Fibroblast of the conjunctiva (primary cell): ENCODE measurements around the gene SLCO4A1.

ENCODE experiments used
- DNase-seq: peaks from one replicate; pipeline ENCODE4 v3.0.0-alpha.2; 2010; ENCODE audit warnings: low read depth

The SLCO4A1 gene

DNA sequence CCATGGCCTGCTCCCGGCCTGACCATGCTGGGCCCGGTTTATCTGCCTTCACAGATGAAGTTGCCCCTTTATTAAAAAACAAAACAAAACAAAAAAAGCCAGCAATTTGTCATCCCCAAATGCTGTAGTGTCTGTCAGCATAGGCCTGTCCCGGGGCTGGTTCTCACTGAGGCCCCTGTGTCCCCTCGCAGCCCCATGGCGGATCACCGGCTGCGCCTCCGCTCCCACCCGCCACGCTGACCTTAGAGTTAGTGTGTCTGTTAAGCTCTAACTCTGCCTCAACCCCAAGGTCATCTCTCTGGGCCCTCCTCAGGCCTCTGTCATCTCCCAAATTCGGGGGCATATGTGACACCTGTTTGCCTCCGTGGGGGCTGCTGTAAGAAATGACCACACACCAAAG, 11.1 kb downstream of the SLCO4A1 start:
- DNase-seq: no peak

GRCh38 chr20:62653951-62654685, 11.8 kb downstream of the SLCO4A1 start:
- no peak for DNase-seq

GRCh38 chr20:62655282-62656196, 13.2 kb downstream of the SLCO4A1 start:
- DNase-seq: no peak

DNA sequence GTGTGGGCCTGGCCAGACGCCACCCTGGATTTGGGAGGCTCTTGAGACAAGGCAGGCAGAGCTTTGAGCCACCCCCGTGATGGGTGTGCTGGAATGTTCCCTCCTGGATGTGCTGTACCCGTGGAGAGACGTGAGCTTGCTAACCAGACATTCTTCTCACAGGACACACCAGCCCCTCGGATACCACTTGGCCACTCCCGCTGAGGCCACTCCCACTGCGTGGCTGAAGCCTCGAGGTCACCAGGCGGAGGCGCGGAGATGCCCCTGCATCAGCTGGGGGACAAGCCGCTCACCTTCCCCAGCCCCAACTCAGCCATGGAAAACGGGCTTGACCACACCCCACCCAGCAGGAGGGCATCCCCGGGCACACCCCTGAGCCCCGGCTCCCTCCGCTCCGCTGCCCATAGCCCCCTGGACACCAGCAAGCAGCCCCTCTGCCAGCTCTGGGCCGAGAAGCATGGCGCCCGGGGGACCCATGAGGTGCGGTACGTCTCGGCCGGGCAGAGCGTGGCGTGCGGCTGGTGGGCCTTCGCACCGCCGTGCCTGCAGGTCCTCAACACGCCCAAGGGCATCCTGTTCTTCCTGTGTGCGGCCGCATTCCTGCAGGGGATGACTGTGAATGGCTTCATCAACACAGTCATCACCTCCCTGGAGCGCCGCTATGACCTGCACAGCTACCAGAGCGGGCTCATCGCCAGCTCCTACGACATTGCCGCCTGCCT, 14.1 kb downstream of the SLCO4A1 start:
- DNase-seq: no peak

DNA sequence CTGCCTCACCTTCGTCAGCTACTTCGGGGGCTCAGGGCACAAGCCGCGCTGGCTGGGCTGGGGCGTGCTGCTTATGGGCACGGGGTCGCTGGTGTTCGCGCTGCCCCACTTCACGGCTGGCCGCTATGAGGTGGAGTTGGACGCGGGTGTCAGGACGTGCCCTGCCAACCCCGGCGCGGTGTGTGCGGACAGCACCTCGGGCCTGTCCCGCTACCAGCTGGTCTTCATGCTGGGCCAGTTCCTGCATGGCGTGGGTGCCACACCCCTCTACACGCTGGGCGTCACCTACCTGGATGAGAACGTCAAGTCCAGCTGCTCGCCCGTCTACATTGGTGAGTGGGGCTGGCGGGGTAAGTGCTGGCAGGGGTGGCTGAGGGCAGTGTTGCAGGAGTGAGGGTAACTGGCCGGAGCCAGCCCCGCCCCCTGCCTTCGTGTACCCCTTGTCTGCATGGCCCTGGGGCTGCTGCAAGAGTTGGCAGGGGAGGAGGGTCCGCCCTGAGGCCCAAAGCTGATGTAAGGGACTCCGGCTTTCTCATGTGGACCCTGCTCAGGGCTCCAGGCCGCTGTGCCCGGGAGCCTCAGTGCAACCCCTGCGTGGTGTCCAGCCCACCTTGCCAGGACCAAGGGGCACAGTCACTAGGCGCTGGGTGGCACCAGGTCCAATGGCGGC, 14.8 kb downstream of the SLCO4A1 start:
- no peak for DNase-seq

DNA sequence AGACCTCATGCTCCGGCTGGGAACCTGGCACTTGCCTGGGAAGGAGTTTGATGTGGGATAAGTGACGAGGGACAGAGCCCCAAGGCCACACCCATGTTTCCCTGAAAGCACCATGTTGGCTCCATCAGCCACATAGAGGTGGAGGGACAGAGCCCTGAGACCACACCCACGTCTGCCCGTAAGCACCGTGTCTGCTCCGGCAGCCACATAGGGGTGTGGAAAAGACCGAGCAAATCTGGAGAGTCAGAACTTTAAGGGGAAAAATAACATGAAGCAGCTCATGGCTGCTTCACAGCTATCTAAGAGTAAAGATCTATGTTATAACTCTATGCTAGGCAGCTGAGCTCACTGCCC, 15.3 kb downstream of the SLCO4A1 start:
- DNase-seq: no peak

- no peak for DNase-seq
Observed at GRCh38 chr20:62657956-62658355, 15.7 kb downstream of the SLCO4A1 start.

DNA sequence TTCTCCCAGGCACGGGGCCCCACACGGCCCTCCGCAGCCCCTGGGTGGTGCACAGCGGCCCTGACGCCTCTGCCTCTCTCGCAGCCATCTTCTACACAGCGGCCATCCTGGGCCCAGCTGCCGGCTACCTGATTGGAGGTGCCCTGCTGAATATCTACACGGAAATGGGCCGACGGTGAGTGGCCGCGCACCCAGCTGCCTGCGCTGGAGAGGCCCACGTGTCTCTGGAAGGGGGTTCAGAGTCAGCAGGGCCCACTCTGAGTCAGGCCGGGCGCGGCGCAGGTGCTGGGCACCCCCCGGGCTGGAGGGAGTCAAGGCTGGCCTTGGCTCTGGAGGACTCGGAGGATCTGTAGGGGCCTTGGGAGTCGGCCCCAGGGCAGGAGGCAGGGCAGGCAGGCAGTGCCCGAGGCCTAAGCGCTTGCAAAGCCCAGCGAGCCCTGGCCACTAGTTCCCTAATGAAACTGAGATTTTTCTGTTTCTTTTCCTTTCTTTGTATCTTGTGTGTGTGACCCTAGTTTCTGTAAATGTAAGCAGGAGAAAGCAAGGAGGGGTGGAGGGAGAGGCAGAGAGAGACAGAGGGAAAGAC, 16.4 kb downstream of the SLCO4A1 start:
- DNase-seq: no peak

DNA sequence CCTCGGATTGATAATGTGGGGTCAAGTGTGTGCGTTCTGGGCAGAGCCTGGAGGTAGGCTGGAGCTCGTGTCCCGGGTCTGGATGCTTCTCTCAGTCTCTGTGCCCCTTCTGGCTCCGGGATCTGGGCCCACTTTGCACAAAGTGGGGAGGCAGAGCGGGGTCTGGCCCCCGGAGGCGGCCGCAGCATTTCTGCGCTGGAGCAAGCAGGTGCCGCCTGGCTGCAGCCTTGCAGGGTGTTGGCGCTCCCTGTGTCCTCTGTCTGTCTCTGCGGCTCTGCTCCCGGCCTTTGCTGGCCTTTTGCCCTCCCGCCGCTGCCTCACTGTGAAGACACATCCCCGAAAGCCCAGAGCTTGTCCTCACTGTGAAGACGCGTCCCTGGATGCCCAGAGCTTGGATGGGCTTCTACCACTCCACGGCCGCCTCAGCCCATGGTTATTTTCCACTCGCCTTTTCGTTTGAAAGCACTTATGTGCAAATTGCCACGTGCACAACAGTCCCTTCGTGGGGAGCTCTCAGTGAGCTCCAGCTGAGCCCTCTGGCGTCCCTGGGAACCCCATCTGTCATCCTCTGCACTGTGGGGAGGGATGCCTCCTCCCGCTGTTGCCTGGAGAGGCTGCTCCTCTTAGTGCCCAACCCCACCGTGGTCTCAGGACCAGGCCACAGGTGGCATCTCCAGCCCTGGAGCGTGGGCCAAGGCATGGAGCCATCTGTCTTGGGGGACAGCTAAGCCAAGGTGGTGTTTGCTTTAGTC, 17.4 kb downstream of the SLCO4A1 start:
- DNase-seq: no peak

GRCh38 chr20:62660240-62660615, 17.9 kb downstream of the SLCO4A1 start:
- no peak for DNase-seq

- DNase-seq: no peak
Observed at GRCh38 chr20:62660768-62661167, 18.5 kb downstream of the SLCO4A1 start.

GRCh38 chr20:62661647-62662046, 19.3 kb downstream of the SLCO4A1 start:
- DNase-seq: no peak

DNA sequence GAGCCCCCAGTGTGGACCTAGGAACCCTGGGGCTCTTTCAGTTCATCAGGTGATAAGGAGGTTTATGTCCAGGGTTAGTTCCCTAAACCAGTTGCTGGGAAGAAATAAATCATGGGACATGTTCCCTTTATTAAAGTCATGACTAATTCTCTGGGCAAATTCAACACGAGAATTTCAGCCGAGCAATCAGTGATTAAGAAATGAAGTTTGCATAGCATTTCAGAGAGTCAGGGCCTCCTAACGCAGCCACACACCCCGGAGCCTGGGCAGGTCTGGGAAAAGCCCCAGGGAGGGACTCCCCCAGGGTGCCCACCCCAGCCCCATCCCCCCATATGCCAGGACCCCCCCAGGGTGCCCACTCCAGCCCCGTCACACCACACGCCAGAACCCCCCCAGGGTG, 20.1 kb downstream of the SLCO4A1 start:
- DNase-seq: peak; percentile 8

DNA sequence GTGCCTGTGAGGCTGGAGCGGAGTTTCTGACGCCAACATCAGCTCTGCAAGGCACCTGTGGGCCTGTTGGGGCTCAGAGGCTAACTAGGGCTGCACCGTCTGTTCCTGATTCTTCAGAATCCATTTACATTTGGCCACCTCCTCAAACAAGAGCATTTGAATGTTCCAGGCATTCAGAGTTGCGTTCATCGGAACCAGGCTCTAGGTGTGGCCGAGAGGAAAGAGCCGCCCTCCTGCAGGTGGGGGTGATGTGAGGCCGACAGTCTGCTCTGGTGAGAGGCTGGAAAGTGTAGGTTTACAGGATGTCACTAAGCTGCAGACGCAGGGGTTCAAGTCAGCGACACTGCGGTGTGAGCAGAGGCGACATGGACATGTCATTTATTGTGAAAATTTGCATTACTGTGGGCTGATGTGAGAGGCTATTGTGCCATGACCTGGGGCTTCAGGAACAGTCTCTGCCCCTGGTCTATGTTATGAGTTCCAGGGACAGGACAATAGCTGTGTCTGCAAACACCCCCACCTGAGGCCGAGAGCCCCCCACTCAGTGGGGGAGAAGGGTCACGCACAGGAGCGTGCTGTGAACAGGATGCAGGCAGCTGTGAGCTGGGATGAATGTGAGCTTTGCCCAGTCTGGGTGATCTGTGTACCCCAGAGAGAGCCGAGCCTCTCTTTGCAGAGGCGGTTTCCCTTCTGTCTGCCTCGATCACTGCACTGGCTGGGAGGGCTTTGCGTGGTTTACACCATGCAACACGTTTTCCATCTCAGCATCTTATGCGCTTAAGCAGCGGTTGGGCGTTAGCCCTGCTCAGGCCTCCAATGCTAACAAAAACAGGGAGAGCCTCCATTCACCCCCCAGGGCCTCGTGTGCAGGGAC, 21.1 kb downstream of the SLCO4A1 start:
- DNase-seq: no peak

- DNase-seq: no peak
Observed at GRCh38 chr20:62664019-62664971, 22.0 kb downstream of the SLCO4A1 start.

DNA sequence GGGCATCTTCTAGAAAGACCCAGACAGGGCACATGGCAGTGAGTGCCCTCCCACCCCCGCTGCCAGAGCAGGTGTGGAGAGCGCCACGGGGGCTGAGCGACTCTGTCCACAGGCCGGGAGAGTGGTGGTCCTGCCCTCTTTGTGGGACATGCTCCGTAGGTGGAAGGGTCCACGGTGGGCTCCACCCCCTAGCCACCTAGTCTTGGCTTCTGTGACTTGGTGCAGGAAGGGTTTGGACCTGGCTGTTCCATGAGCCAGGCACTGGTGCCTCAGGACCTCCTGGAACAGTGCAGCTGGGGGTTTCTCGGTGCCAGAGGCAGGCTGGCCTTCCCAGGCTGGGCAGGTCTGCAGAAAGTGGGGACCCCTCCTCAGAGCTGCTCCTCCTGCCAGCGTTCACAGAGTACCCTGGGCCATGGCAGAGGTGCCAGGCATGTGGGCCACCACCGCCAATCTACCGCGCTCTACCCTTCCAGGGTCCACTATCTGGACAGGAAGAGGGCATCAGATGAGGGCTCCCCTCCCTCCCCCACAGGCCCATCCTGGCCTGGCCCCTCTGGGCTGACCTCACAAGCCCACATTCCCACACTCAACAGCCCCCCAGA, 23.0 kb downstream of the SLCO4A1 start:
- no peak for DNase-seq

DNA sequence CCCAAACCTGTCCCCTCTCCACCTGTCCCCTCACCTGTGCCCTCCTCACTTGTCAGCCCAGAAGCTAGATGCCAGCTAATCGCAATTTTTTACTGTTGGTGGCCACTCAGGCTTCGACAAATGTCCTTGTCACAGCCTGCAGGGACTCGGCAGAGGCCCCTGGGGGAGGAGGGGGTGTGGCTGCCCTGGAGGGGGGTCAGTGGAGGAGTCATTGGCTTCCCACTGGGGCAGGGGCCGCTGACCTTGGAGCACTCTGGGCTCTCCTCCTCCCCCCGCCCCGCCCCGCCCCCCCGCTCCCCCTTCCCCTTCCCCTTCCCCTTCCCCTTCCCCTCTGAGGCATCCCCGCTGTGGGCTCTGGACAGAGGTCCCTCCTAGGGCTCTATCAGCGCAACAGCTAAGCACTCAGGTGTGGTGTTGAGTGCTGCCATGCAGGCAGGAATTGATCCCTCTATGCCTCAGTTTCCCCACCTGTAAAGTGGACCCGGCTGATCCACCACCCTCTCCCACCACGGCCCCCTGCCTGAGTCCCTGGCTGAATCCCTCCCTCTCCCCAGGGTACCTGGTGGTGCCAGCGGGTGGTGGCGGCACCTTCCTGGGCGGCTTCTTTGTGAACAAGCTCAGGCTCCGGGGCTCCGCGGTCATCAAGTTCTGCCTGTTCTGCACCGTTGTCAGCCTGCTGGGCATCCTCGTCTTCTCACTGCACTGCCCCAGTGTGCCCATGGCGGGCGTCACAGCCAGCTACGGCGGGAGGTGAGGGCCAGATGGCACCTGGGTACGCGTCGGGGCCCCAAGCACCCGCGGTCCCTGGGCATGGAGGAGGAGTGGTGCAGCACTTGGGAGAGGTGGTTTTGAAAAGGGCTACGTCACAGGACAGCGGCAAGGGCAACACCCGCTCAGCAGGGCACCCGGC, 23.8 kb downstream of the SLCO4A1 start:
- no peak for DNase-seq
